Right lobe of liver (tissue), 4 donors: ENCODE results near the gene UBAC2.

ENCODE experiments used
- POLR2A ChIP-seq: fragments of 450-650 bp; IDR thresholded peaks from one replicate; pipeline ENCODE4 v1.6.1; 2017; ENCODE audit warnings: antibody characterized with exemption, mild to moderate bottlenecking
- TF ChIP-seq, protein P1 (sequence below), 4 donors: fragments of 200-600 bp in 3 of 4; fragments of 450-650 bp in 1 of 4; IDR thresholded peaks; one replicate each; pipeline versions ENCODE4 v1.5.1 to v1.8.0; 2016 to 2022; ENCODE audit warnings: antibody characterized with exemption in 4 of 4, mild to moderate bottlenecking in 2 of 4
- donor health status: DM: no; HTN: no; CAD: no.
- donor health status: DM: no; HTN: no; CAD: no.
- donor health status: DM: no; HTN: yes; CAD: no.

DNA sequence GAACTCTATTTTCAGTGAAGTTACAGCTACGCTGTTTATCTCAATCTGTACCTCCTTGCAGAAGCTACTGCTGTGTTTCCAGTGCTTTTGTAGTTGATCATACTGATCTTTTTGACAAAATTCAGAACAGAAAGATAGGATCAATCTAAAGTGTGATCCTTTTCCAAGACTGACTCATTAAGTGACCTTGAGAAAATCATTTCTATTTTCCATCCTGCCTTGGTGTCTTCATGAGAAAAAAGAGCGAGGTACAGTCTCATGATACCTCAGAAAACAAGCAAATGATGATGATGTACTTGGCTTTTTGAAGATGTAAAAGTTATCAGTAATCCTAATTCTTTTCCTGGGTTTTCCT is 152.6 kb downstream of the UBAC2 start:
- no peak for TF ChIP-seq POLR2A
- TF ChIP-seq, protein P1, sequence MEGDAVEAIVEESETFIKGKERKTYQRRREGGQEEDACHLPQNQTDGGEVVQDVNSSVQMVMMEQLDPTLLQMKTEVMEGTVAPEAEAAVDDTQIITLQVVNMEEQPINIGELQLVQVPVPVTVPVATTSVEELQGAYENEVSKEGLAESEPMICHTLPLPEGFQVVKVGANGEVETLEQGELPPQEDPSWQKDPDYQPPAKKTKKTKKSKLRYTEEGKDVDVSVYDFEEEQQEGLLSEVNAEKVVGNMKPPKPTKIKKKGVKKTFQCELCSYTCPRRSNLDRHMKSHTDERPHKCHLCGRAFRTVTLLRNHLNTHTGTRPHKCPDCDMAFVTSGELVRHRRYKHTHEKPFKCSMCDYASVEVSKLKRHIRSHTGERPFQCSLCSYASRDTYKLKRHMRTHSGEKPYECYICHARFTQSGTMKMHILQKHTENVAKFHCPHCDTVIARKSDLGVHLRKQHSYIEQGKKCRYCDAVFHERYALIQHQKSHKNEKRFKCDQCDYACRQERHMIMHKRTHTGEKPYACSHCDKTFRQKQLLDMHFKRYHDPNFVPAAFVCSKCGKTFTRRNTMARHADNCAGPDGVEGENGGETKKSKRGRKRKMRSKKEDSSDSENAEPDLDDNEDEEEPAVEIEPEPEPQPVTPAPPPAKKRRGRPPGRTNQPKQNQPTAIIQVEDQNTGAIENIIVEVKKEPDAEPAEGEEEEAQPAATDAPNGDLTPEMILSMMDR (IDR thresholded peaks at IDR 0.05) = no peak
